K562 (cell line): ENCODE data around the gene GPC1. TPM values are rescaled to one million over a fixed set of nuclear protein-coding genes. Genes with fewer than 3 reads are reported as not detected.

Experiments used
- BHLHE40 ChIP-seq: IDR thresholded peaks from 2 replicates; pipeline ENCODE4 v1.6.1; 2011; ENCODE audit warnings: low read length, improper control_type of control experiment
- CBX3 ChIP-seq, 2 experiments: IDR thresholded peaks; 1 replicate in 1 of 2; 2 replicates in 1 of 2; pipeline ENCODE4 v1.6.1; 2012; ENCODE audit warnings: inconsistent platforms in 2 of 2, low read length in 2 of 2, borderline replicate concordance in 1 of 2, control low read depth in 1 of 2
- DEAF1 ChIP-seq: fragments of 450-650 bp; formaldehyde crosslinking; IDR thresholded peaks from 2 replicates; pipeline ENCODE4 v1.4.0; 2020; ENCODE audit warnings: mild to moderate bottlenecking, moderate library complexity
- HMG20B ChIP-seq: fragments of 250-450 bp; sonication (Bioruptor Pico); IDR thresholded peaks from 2 replicates; pipeline ENCODE4 v1.5.0; 2021; ENCODE audit warnings: mild to moderate bottlenecking
- KDM5B ChIP-seq: fragments of 200-600 bp; sonication (generic); IDR thresholded peaks from 2 replicates; pipeline ENCODE4 v1.6.1; 2012; ENCODE audit warnings: low read depth, mild to moderate bottlenecking, moderate library complexity, low read length, control low read depth, inconsistent platforms; ENCODE audit not compliant: insufficient replicate concordance
- NFIX ChIP-seq: fragments of 250-450 bp; sonication (Bioruptor Pico); IDR thresholded peaks from 2 replicates; pipeline ENCODE4 v1.4.0; 2020; ENCODE audit warnings: low read depth, mild to moderate bottlenecking, moderate library complexity
- SRSF1 ChIP-seq: fragments of 200-400 bp; formaldehyde crosslinking; IDR thresholded peaks from 2 replicates; pipeline ENCODE4 v1.6.1; 2017; ENCODE audit warnings: mild to moderate bottlenecking, low read depth, low read length, moderate library complexity
- SRSF7 ChIP-seq: fragments of 200-400 bp; formaldehyde crosslinking; optimal IDR thresholded peaks from 2 replicates; pipeline ENCODE3; 2017; ENCODE audit warnings: mild to moderate bottlenecking, low read depth, low read length
- UBTF ChIP-seq, 2 experiments: IDR thresholded peaks; 2 replicates each; pipeline ENCODE4 v1.6.1; 2012; ENCODE audit warnings: improper control_type of control experiment in 2 of 2, low read depth in 2 of 2, low read length in 2 of 2, borderline replicate concordance in 1 of 2
- ZBTB1 ChIP-seq: sonication (generic); formaldehyde crosslinking; IDR thresholded peaks from 2 replicates; pipeline ENCODE4 v1.8.1; 2023; ENCODE audit warnings: missing genetic modification reagents, low read depth, mild to moderate bottlenecking, borderline replicate concordance
- ZNF778 ChIP-seq: fragments of 450-650 bp; formaldehyde crosslinking; IDR thresholded peaks from 2 replicates; pipeline ENCODE4 v1.4.0; 2020; ENCODE audit warnings: mild to moderate bottlenecking, moderate library complexity
- microRNA counts: library from miRNA; unstranded; fragments of <30 nt; microRNA quantifications from one replicate; lab custom pipeline; 2016
- microRNA-seq: library from miRNA; unstranded; fragments of <30 nt; microRNA quantifications from one replicate; pipeline ENCODE4, GENCODE V29; 2018; ENCODE audit warnings: borderline microRNAs expressed
- polyA plus RNA-seq, 8 experiments: library from polyadenylated mRNA; depleted of rRNA in 4 of 8; stranded (reverse) in 5 of 8; unstranded in 3 of 8; fragments of >200 nt; fragmentation: Nextera tagmentation in 2 of 8; fragmentation: Illumina TruSeq in 1 of 8; extraction: Ambion mirVana in 2 of 8; extraction: Trizol in 1 of 8; gene quantifications; 2 replicates each; pipeline versions ENCODE4 v1.2.1 to v1.2.3, GENCODE V29; 2011 to 2014; ENCODE audit warnings: inconsistent platforms in 1 of 8, missing spikeins in 1 of 8
- small RNA-seq: library from RNA; depleted of rRNA; stranded (forward); fragments of <200 nt; gene quantifications from one replicate; pipeline ENCODE3, GENCODE V24; 2014
- total RNA-seq, 7 experiments: library from RNA; depleted of rRNA in 6 of 7; stranded (reverse); fragments of >200 nt in 6 of 7; fragmentation: Illumina TruSeq in 2 of 7; extraction: Trizol in 2 of 7; gene quantifications; 2 replicates each; pipeline versions ENCODE4 v1.2.1 to v1.2.3, GENCODE V29; 2011 to 2021; ENCODE audit warnings: low replicate concordance in 1 of 7
- TF ChIP-seq, protein P1 (sequence below): fragments of 450-650 bp; formaldehyde crosslinking; IDR thresholded peaks from 2 replicates; pipeline ENCODE4 v1.4.0; 2022; ENCODE audit warnings: mild to moderate bottlenecking, moderate library complexity
- TF ChIP-seq, protein P2 (sequence below): fragments of 250-450 bp; sonication (Bioruptor Pico); IDR thresholded peaks from 2 replicates; pipeline ENCODE4 v1.9.0; 2021; ENCODE audit warnings: mild to moderate bottlenecking

The GPC1 gene
- total and polyA plus RNA-seq, 9 of the 15 experiments (the other 6 are each of a cell fraction or from before 2014, with no cell fraction given): 0.07 to 0.82 (median 0.14) TPM; not detected in 3

DNA sequence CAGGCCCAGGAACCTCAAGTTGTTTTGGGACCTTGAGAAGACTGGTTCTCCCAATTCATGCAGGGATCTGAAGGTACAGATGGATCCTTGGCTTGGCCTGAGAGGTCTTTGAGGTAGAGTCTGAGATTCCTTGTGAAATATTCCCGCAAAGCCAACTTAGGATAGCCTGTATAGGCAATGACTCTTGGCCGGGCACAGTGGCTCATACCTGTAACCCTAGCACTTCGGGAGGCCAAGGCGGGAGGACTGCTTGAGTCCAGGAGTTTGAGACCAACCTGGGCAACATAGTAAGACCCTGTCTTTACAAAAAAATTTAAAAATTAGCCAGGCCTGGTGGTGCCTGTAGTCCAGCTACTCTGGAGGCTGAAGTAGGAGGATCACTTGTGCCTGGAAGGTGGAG is 81.9 kb downstream of the GPC1 start (continued):
- TF ChIP-seq KDM5B (no peak), SRSF1 (no peak), ZBTB1 (CRISPR knock-in tag) (no peak), NFIX (CRISPR knock-in tag) (no peak), DEAF1 (no peak), BHLHE40 (no peak), ZNF778 (CRISPR knock-in tag) (no peak), UBTF (IDR thresholded peaks at IDR 0.05; ENCODE audit: borderline replicate concordance in 1 of 2, low read depth in 2 of 2, low read length in 2 of 2) (no peak), SRSF7 (no peak), CBX3 (IDR thresholded peaks at IDR 0.05; ENCODE audit: borderline replicate concordance in 1 of 2, low read length in 2 of 2) (no peak), HMG20B (CRISPR knock-in tag) (no peak)
- TF ChIP-seq, protein P1, sequence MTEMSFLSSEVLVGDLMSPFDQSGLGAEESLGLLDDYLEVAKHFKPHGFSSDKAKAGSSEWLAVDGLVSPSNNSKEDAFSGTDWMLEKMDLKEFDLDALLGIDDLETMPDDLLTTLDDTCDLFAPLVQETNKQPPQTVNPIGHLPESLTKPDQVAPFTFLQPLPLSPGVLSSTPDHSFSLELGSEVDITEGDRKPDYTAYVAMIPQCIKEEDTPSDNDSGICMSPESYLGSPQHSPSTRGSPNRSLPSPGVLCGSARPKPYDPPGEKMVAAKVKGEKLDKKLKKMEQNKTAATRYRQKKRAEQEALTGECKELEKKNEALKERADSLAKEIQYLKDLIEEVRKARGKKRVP (CRISPR knock-in tag): no peak
- TF ChIP-seq, protein P2, sequence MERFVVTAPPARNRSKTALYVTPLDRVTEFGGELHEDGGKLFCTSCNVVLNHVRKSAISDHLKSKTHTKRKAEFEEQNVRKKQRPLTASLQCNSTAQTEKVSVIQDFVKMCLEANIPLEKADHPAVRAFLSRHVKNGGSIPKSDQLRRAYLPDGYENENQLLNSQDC (CRISPR knock-in tag): no peak

MicroRNAs within 50 kb of the gene (microRNA counts, 767-probe panel; counts per million panel counts)
- 3,672 counts per million, percentile 77 among the panel's probes with 10 or more counts for microRNA hsa-miR-149-5p (lab: Ali Mortazavi, UCI)

Small RNAs within 50 kb of the gene (microRNA-seq; reads per million reads assigned to microRNA genes)
- gene MIR149: 7.4 reads per million, percentile 52 among the genes with 10 or more reads in this experiment

Small RNAs within 50 kb of the gene (small RNA-seq; reads per million reads assigned to genes)
- 0.11 reads per million for gene MIR149

Other genes with a start within 250 kb of the GPC1 start
- gene ANKMY1, start 122.3 kb downstream of the GPC1 start, total RNA-seq (2014; rRNA removed): 7.7 and 8.2 TPM in 2 replicates
- 4.4 and 6.4 TPM in 2 replicates for gene ANKMY1, start 122.3 kb downstream of the GPC1 start, total RNA-seq (2014; rRNA removed; fragmentation: Illumina TruSeq; extraction: Trizol)
- 10.7 and 12.3 TPM in 2 replicates for gene ANKMY1, start 122.3 kb downstream of the GPC1 start, total RNA-seq (2015; rRNA removed; fragmentation: Illumina TruSeq; extraction: Trizol)
- 15.1 and 16.0 TPM in 2 replicates for gene ANKMY1, start 122.3 kb downstream of the GPC1 start, total RNA-seq (2021)
- 13.0 and 18.7 TPM in 2 replicates for gene ANKMY1, start 122.3 kb downstream of the GPC1 start, polyA plus RNA-seq (2011; rRNA removed)
- gene ANKMY1, start 122.3 kb downstream of the GPC1 start, polyA plus RNA-seq (2014; fragmentation: Illumina TruSeq; extraction: Trizol): 12.4 and 13.8 TPM in 2 replicates
- under 1 TPM; 0.75 to 0.87 TPM for gene ANKMY1, start 122.3 kb downstream of the GPC1 start, polyA plus RNA-seq (2014; fragmentation: Nextera tagmentation; extraction: Ambion mirVana)
- 11.7 and 11.9 TPM in 2 replicates for gene ANKMY1, start 122.3 kb downstream of the GPC1 start, polyA plus RNA-seq (2014; rRNA removed)
- gene DUSP28, start 124.7 kb downstream of the GPC1 start, total RNA-seq (2014; rRNA removed): 5.1 and 5.6 TPM in 2 replicates
- 4.2 and 5.8 TPM in 2 replicates for gene DUSP28, start 124.7 kb downstream of the GPC1 start, total RNA-seq (2014; rRNA removed; fragmentation: Illumina TruSeq; extraction: Trizol)
- gene DUSP28, start 124.7 kb downstream of the GPC1 start, total RNA-seq (2015; rRNA removed; fragmentation: Illumina TruSeq; extraction: Trizol): 3.6 and 4.3 TPM in 2 replicates
- gene DUSP28, start 124.7 kb downstream of the GPC1 start, total RNA-seq (2021): 3.3 and 6.3 TPM in 2 replicates
- gene DUSP28, start 124.7 kb downstream of the GPC1 start, polyA plus RNA-seq (2011; rRNA removed): 7.5 and 8.1 TPM in 2 replicates
- gene DUSP28, start 124.7 kb downstream of the GPC1 start, polyA plus RNA-seq (2014; fragmentation: Illumina TruSeq; extraction: Trizol): 4.1 and 4.7 TPM in 2 replicates
- 1 to 10 TPM; 2.8 to 4.2 TPM for gene DUSP28, start 124.7 kb downstream of the GPC1 start, polyA plus RNA-seq (2014; fragmentation: Nextera tagmentation; extraction: Ambion mirVana)
- 4.7 and 5.4 TPM in 2 replicates for gene DUSP28, start 124.7 kb downstream of the GPC1 start, polyA plus RNA-seq (2014; rRNA removed)
- gene RNPEPL1, start 132.8 kb downstream of the GPC1 start, total RNA-seq (2014; rRNA removed): 15.7 and 25.3 TPM in 2 replicates
- 1.7 and 2.5 TPM in 2 replicates for gene RNPEPL1, start 132.8 kb downstream of the GPC1 start, total RNA-seq (2014; rRNA removed; fragmentation: Illumina TruSeq; extraction: Trizol)
- gene RNPEPL1, start 132.8 kb downstream of the GPC1 start, total RNA-seq (2015; rRNA removed; fragmentation: Illumina TruSeq; extraction: Trizol): 7.0 and 7.1 TPM in 2 replicates
- gene RNPEPL1, start 132.8 kb downstream of the GPC1 start, total RNA-seq (2021): 38.3 and 38.7 TPM in 2 replicates
- 5.5 and 10.0 TPM in 2 replicates for gene RNPEPL1, start 132.8 kb downstream of the GPC1 start, polyA plus RNA-seq (2011; rRNA removed)
- gene RNPEPL1, start 132.8 kb downstream of the GPC1 start, polyA plus RNA-seq (2014; fragmentation: Illumina TruSeq; extraction: Trizol): 5.6 and 21.3 TPM in 2 replicates
- under 1 TPM; 0.07 to 0.45 TPM for gene RNPEPL1, start 132.8 kb downstream of the GPC1 start, polyA plus RNA-seq (2014; fragmentation: Nextera tagmentation; extraction: Ambion mirVana)
- gene RNPEPL1, start 132.8 kb downstream of the GPC1 start, polyA plus RNA-seq (2014; rRNA removed): 21.9 and 28.2 TPM in 2 replicates
- gene CAPN10, start 151.1 kb downstream of the GPC1 start, total RNA-seq (2014; rRNA removed): 18.6 and 24.3 TPM in 2 replicates
- gene CAPN10, start 151.1 kb downstream of the GPC1 start, total RNA-seq (2014; rRNA removed; fragmentation: Illumina TruSeq; extraction: Trizol): 3.7 and 4.1 TPM in 2 replicates
- 10.4 and 14.5 TPM in 2 replicates for gene CAPN10, start 151.1 kb downstream of the GPC1 start, total RNA-seq (2015; rRNA removed; fragmentation: Illumina TruSeq; extraction: Trizol)
- 19.3 and 25.3 TPM in 2 replicates for gene CAPN10, start 151.1 kb downstream of the GPC1 start, total RNA-seq (2021)
- gene CAPN10, start 151.1 kb downstream of the GPC1 start, polyA plus RNA-seq (2011; rRNA removed): 8.4 and 14.0 TPM in 2 replicates
- 4.7 and 8.9 TPM in 2 replicates for gene CAPN10, start 151.1 kb downstream of the GPC1 start, polyA plus RNA-seq (2014; fragmentation: Illumina TruSeq; extraction: Trizol)
- under 1 TPM; 0.08 to 0.41 TPM for gene CAPN10, start 151.1 kb downstream of the GPC1 start, polyA plus RNA-seq (2014; fragmentation: Nextera tagmentation; extraction: Ambion mirVana)
- gene CAPN10, start 151.1 kb downstream of the GPC1 start, polyA plus RNA-seq (2014; rRNA removed): 26.1 and 26.8 TPM in 2 replicates
- 0.50 TPM in 1 of 2 replicates, not detected in the other for gene GPR35, start 189.8 kb downstream of the GPC1 start, total RNA-seq (2014; rRNA removed)
- gene GPR35, start 189.8 kb downstream of the GPC1 start, total RNA-seq (2014; rRNA removed; fragmentation: Illumina TruSeq; extraction: Trizol): 0.07 TPM in 1 of 2 replicates, not detected in the other
- gene GPR35, start 189.8 kb downstream of the GPC1 start, total RNA-seq (2015; rRNA removed; fragmentation: Illumina TruSeq; extraction: Trizol): 0.29 and 0.34 TPM in 2 replicates
- 0.20 and 0.33 TPM in 2 replicates for gene GPR35, start 189.8 kb downstream of the GPC1 start, total RNA-seq (2021)
- 0.04 and 0.19 TPM in 2 replicates for gene GPR35, start 189.8 kb downstream of the GPC1 start, polyA plus RNA-seq (2011; rRNA removed)
- gene GPR35, start 189.8 kb downstream of the GPC1 start, polyA plus RNA-seq (2014; fragmentation: Illumina TruSeq; extraction: Trizol): 0.08 TPM in 1 of 2 replicates, not detected in the other
- gene GPR35, start 189.8 kb downstream of the GPC1 start, polyA plus RNA-seq (2014; fragmentation: Nextera tagmentation; extraction: Ambion mirVana): not detected
- 0.12 and 0.29 TPM in 2 replicates for gene GPR35, start 189.8 kb downstream of the GPC1 start, polyA plus RNA-seq (2014; rRNA removed)
- gene AQP12B, start 247.2 kb downstream of the GPC1 start, total RNA-seq (2014; rRNA removed): not detected in 2 replicates
- gene AQP12B, start 247.2 kb downstream of the GPC1 start, total RNA-seq (2014; rRNA removed; fragmentation: Illumina TruSeq; extraction: Trizol): not detected in 2 replicates
- gene AQP12B, start 247.2 kb downstream of the GPC1 start, total RNA-seq (2015; rRNA removed; fragmentation: Illumina TruSeq; extraction: Trizol): not detected in 2 replicates
- not detected in 2 replicates for gene AQP12B, start 247.2 kb downstream of the GPC1 start, total RNA-seq (2021)
- not detected in 2 replicates for gene AQP12B, start 247.2 kb downstream of the GPC1 start, polyA plus RNA-seq (2011; rRNA removed)
- not detected in 2 replicates for gene AQP12B, start 247.2 kb downstream of the GPC1 start, polyA plus RNA-seq (2014; fragmentation: Illumina TruSeq; extraction: Trizol)
- gene AQP12B, start 247.2 kb downstream of the GPC1 start, polyA plus RNA-seq (2014; fragmentation: Nextera tagmentation; extraction: Ambion mirVana): not detected
- not detected in 2 replicates for gene AQP12B, start 247.2 kb downstream of the GPC1 start, polyA plus RNA-seq (2014; rRNA removed)